Measurements from ENCODE around the gene DOK6.

The DOK6 gene

GRCh38 chr18:69518989-69519388 lies 118.3 kb downstream of the DOK6 start:
- FAIRE-seq (no peak), DNase-seq (ENCODE audit: insufficient read length, low spot score) (no peak)
- TF ChIP-seq POLR2A (IDR thresholded peaks at IDR 0.05; ENCODE audit: low read depth, low read length) (no peak), POLR2AphosphoS5 (IDR thresholded peaks at IDR 0.05; ENCODE audit: low read depth, low read length) (no peak), TAF1 (IDR thresholded peaks at IDR 0.05; ENCODE audit: low read depth, low read length) (no peak), SPI1 (IDR thresholded peaks at IDR 0.05; ENCODE audit: low read depth, low read length) (no peak), POU2F2 (IDR thresholded peaks at IDR 0.05; ENCODE audit: low read depth, low read length) (no peak), PAX5 (IDR thresholded peaks at IDR 0.05; ENCODE audit: insufficient read depth, low read length, severe bottlenecking) (no peak)

- DNase-seq (ENCODE audit: insufficient read length, low spot score): no peak
- TF ChIP-seq POLR2AphosphoS5 (IDR thresholded peaks at IDR 0.05; ENCODE audit: low read depth, low read length) (no peak), POU2F2 (IDR thresholded peaks at IDR 0.05; ENCODE audit: low read depth, low read length) (no peak), SPI1 (IDR thresholded peaks at IDR 0.05; ENCODE audit: low read depth, low read length) (no peak), TAF1 (IDR thresholded peaks at IDR 0.05; ENCODE audit: low read depth, low read length) (no peak), POLR2A (IDR thresholded peaks at IDR 0.05; ENCODE audit: low read depth, low read length) (no peak), PAX5 (IDR thresholded peaks at IDR 0.05; ENCODE audit: insufficient read depth, low read length, severe bottlenecking) (no peak)
- no peak for FAIRE-seq
Measured at GRCh38 chr18:69523582-69523981, 122.9 kb downstream of the DOK6 start.

GRCh38 chr18:69528435-69528834 lies 127.7 kb downstream of the DOK6 start:
- FAIRE-seq: no peak
- TF ChIP-seq POU2F2 (IDR thresholded peaks at IDR 0.05; ENCODE audit: low read depth, low read length) (no peak), TAF1 (IDR thresholded peaks at IDR 0.05; ENCODE audit: low read depth, low read length) (no peak), POLR2AphosphoS5 (IDR thresholded peaks at IDR 0.05; ENCODE audit: low read depth, low read length) (no peak), SPI1 (IDR thresholded peaks at IDR 0.05; ENCODE audit: low read depth, low read length) (no peak), PAX5 (IDR thresholded peaks at IDR 0.05; ENCODE audit: insufficient read depth, low read length, severe bottlenecking) (no peak), POLR2A (IDR thresholded peaks at IDR 0.05; ENCODE audit: low read depth, low read length) (no peak)

DNA sequence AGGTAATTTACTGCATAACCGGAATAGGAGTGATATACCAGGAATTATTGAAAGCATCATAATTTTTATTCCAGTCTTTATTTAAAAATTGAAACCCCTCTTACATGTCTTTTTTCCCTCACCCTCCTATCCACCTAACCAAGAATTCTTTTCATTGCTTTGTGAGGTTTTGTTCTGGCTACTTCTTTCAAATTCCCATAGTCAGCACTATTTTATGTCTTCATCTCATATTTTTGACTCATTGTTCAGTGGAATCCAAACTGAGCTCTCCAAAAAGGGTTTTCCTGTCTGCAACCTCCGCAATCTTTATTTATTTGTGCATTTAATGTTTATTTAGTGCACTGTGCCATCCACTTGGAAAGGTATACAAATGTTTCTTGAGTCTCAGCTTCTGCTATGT lies 128.5 kb downstream of the DOK6 start:
- no peak for FAIRE-seq
- DNase-seq (ENCODE audit: insufficient read length, low spot score): no peak
- TF ChIP-seq PAX5 (IDR thresholded peaks at IDR 0.05; ENCODE audit: insufficient read depth, low read length, severe bottlenecking): no peak
- no peak for TF ChIP-seq TAF1 (IDR thresholded peaks at IDR 0.05; ENCODE audit: low read depth, low read length)
- no peak for TF ChIP-seq POLR2A (IDR thresholded peaks at IDR 0.05; ENCODE audit: low read depth, low read length)
- TF ChIP-seq POLR2AphosphoS5 (IDR thresholded peaks at IDR 0.05; ENCODE audit: low read depth, low read length): no peak
- no peak for TF ChIP-seq POU2F2 (IDR thresholded peaks at IDR 0.05; ENCODE audit: low read depth, low read length)
- no peak for TF ChIP-seq SPI1 (IDR thresholded peaks at IDR 0.05; ENCODE audit: low read depth, low read length)

More at GRCh38 chr18:69528435-69528834, 127.7 kb downstream of the DOK6 start:
- no peak for DNase-seq (ENCODE audit: insufficient read length, low spot score)

DNA sequence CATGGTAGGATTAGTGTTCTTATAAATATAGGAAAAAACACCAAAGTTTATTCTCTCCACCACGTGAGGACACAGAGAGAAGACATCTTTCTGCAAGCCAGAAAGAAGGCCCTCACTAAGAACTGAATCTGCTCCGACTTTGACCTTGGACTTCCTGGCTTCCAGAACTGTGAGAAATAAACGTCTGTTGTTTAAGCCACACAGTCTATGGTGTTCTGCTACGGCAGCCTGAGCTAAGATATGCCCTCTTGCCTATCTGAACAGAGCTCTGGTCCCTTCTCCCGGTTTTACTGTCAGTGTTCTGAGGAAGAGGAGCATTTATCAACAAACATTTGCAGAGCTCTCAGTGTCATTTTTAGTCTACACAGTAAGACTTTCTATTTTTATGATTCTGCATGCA lies 131.3 kb downstream of the DOK6 start:
- DNase-seq (ENCODE audit: insufficient read length, low spot score): no peak
- FAIRE-seq: no peak
- no peak for TF ChIP-seq POU2F2 (IDR thresholded peaks at IDR 0.05; ENCODE audit: low read depth, low read length)
- no peak for TF ChIP-seq POLR2AphosphoS5 (IDR thresholded peaks at IDR 0.05; ENCODE audit: low read depth, low read length)
- no peak for TF ChIP-seq PAX5 (IDR thresholded peaks at IDR 0.05; ENCODE audit: insufficient read depth, low read length, severe bottlenecking)
- TF ChIP-seq SPI1 (IDR thresholded peaks at IDR 0.05; ENCODE audit: low read depth, low read length): no peak
- TF ChIP-seq TAF1 (IDR thresholded peaks at IDR 0.05; ENCODE audit: low read depth, low read length): no peak
- TF ChIP-seq POLR2A (IDR thresholded peaks at IDR 0.05; ENCODE audit: low read depth, low read length): no peak

- no peak for TF ChIP-seq POU2F2 (IDR thresholded peaks at IDR 0.05; ENCODE audit: low read depth, low read length)
- no peak for TF ChIP-seq PAX5 (IDR thresholded peaks at IDR 0.05; ENCODE audit: insufficient read depth, low read length, severe bottlenecking)
- TF ChIP-seq POLR2AphosphoS5 (IDR thresholded peaks at IDR 0.05; ENCODE audit: low read depth, low read length): no peak
- no peak for TF ChIP-seq TAF1 (IDR thresholded peaks at IDR 0.05; ENCODE audit: low read depth, low read length)
- FAIRE-seq (no peak), DNase-seq (ENCODE audit: insufficient read length, low spot score) (no peak)
Measured at GRCh38 chr18:69537183-69537582, 136.5 kb downstream of the DOK6 start.

DNA sequence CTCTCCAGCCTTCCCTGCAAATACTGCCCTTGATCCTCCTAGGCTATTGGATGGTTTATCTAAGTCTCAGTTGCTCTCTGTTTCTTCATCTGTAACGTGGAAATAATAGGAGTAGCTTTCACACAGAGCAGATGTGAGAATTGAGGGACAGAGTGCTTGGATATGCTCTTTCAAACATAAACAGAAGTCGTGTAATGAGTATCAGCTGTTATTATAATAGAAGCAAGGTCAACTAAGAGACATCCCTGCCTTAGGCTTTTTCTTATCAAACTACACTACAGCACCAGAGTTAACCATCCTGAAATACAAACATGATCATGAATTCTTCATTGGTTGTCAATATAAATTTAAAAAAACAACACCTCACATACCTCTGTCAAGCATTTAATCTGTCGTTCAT lies 138.2 kb downstream of the DOK6 start:
- FAIRE-seq (no peak), DNase-seq (ENCODE audit: insufficient read length, low spot score) (no peak)
- TF ChIP-seq POLR2A (IDR thresholded peaks at IDR 0.05; ENCODE audit: low read depth, low read length): no peak
- TF ChIP-seq POLR2AphosphoS5 (IDR thresholded peaks at IDR 0.05; ENCODE audit: low read depth, low read length): no peak
- TF ChIP-seq POU2F2 (IDR thresholded peaks at IDR 0.05; ENCODE audit: low read depth, low read length): no peak
- no peak for TF ChIP-seq SPI1 (IDR thresholded peaks at IDR 0.05; ENCODE audit: low read depth, low read length)
- TF ChIP-seq TAF1 (IDR thresholded peaks at IDR 0.05; ENCODE audit: low read depth, low read length): no peak
- TF ChIP-seq PAX5 (IDR thresholded peaks at IDR 0.05; ENCODE audit: insufficient read depth, low read length, severe bottlenecking): no peak

DNA sequence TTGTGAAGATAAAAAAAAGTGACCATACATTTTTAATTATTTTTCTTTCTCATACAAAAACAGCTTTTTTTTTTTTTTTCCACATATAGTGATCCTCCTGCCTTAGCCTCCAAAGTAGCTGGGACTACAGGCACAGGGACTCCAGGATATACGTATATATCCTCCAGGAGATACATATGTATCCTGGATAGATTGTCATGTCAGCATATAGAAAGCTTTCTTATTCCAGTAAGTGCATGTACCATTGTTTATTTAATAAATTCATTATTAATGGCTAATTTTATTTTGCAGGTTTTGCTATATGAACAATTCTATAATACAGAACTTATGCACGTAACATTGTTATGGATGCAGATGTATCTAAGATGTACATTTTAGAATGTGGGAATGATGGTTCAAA lies 138.7 kb downstream of the DOK6 start:
- TF ChIP-seq PAX5 (IDR thresholded peaks at IDR 0.05; ENCODE audit: insufficient read depth, low read length, severe bottlenecking) (no peak), TAF1 (IDR thresholded peaks at IDR 0.05; ENCODE audit: low read depth, low read length) (no peak), POLR2AphosphoS5 (IDR thresholded peaks at IDR 0.05; ENCODE audit: low read depth, low read length) (no peak), POU2F2 (IDR thresholded peaks at IDR 0.05; ENCODE audit: low read depth, low read length) (no peak), SPI1 (IDR thresholded peaks at IDR 0.05; ENCODE audit: low read depth, low read length) (no peak), POLR2A (IDR thresholded peaks at IDR 0.05; ENCODE audit: low read depth, low read length) (no peak)
- FAIRE-seq (no peak), DNase-seq (ENCODE audit: insufficient read length, low spot score) (no peak)

- TF ChIP-seq POLR2AphosphoS5 (IDR thresholded peaks at IDR 0.05; ENCODE audit: low read depth, low read length): no peak
- TF ChIP-seq POLR2A (IDR thresholded peaks at IDR 0.05; ENCODE audit: low read depth, low read length): no peak
- no peak for TF ChIP-seq TAF1 (IDR thresholded peaks at IDR 0.05; ENCODE audit: low read depth, low read length)
- no peak for TF ChIP-seq PAX5 (IDR thresholded peaks at IDR 0.05; ENCODE audit: insufficient read depth, low read length, severe bottlenecking)
- FAIRE-seq (no peak), DNase-seq (ENCODE audit: insufficient read length, low spot score) (no peak)
Measured at GRCh38 chr18:69556228-69556627, 155.5 kb downstream of the DOK6 start.

DNA sequence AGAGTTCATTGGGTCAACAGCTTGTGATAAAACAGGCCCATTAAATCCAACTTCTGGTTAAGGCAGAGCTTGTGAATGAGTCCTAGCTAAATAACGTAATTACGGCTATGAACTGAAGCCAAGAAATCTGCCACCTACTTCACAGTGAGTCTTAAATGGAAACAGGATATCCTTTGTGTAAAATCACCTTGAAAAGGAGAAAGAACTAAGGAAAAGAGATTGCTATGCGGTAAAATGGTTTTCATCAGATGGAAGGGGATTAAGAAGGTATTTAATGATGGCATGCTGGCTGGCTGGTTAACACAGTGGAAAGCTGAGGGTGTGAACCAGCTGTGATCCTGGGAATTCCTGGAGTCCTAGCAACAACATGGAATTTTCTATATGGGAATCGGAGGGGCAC lies 156.6 kb downstream of the DOK6 start:
- TF ChIP-seq TAF1 (IDR thresholded peaks at IDR 0.05; ENCODE audit: low read depth, low read length) (no peak), SPI1 (IDR thresholded peaks at IDR 0.05; ENCODE audit: low read depth, low read length) (no peak), POU2F2 (IDR thresholded peaks at IDR 0.05; ENCODE audit: low read depth, low read length) (no peak), PAX5 (IDR thresholded peaks at IDR 0.05; ENCODE audit: insufficient read depth, low read length, severe bottlenecking) (no peak), POLR2A (IDR thresholded peaks at IDR 0.05; ENCODE audit: low read depth, low read length) (no peak), POLR2AphosphoS5 (IDR thresholded peaks at IDR 0.05; ENCODE audit: low read depth, low read length) (no peak)
- no peak for FAIRE-seq
- DNase-seq (ENCODE audit: insufficient read length, low spot score): no peak

Data from GM12891 (cell line).